ENCODE results near the gene POLG2.

The POLG2 gene

DNA sequence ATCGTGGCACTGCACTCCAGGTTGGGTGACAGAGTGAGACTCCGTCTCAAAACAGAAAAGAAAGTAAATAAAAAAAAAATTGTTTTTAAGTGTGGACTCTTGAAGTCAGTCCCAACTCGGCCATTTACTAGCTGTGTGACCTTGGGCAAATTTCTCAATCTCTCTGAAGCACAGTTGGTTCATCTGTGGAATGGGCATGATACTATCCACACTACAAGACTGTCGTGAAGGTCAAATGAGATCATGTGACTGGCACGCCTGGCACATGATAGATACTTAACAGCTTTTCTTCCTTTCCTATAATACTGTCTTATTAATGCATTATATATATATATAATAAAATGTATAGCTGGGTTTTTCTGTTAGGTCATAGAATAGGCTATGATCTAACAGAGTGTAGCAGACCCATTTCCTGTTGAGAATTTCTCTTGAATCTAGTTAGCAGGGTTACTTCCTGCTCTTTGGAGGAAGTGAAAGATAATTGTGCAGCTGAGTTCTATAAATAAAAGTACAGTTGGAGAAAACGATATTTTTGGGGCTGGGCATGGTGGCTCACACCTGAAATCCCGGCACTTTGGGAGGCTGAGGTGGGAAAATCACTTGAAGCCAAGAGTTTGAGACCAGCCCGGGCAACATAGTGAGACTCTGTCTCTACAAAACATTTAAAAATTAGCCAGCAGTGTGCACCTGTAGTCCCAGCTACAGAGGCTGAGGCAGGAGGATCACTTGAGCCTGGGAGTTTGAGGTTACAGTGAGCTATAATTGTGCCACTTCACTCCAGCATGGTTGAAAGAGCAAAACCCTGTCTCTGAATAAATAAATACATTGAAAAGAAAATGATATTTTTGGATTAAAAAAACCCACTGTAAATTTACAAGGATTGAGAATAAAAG is 40.6 kb downstream of the POLG2 start:
- TF ChIP-seq FOXP2 (optimal IDR thresholded peaks at IDR 0.05; ENCODE audit: borderline replicate concordance, extremely low read depth, extremely low read length, insufficient read depth) (no peak), TAF1 (IDR thresholded peaks at IDR 0.05; ENCODE audit: borderline replicate concordance, insufficient read depth, low read length) (no peak), POLR2AphosphoS5 (IDR thresholded peaks at IDR 0.05; ENCODE audit: low read depth, low read length) (no peak), SIN3A (IDR thresholded peaks at IDR 0.05; ENCODE audit: borderline replicate concordance, insufficient read depth, low read length) (no peak)
- TF ChIP-seq, protein P1, sequence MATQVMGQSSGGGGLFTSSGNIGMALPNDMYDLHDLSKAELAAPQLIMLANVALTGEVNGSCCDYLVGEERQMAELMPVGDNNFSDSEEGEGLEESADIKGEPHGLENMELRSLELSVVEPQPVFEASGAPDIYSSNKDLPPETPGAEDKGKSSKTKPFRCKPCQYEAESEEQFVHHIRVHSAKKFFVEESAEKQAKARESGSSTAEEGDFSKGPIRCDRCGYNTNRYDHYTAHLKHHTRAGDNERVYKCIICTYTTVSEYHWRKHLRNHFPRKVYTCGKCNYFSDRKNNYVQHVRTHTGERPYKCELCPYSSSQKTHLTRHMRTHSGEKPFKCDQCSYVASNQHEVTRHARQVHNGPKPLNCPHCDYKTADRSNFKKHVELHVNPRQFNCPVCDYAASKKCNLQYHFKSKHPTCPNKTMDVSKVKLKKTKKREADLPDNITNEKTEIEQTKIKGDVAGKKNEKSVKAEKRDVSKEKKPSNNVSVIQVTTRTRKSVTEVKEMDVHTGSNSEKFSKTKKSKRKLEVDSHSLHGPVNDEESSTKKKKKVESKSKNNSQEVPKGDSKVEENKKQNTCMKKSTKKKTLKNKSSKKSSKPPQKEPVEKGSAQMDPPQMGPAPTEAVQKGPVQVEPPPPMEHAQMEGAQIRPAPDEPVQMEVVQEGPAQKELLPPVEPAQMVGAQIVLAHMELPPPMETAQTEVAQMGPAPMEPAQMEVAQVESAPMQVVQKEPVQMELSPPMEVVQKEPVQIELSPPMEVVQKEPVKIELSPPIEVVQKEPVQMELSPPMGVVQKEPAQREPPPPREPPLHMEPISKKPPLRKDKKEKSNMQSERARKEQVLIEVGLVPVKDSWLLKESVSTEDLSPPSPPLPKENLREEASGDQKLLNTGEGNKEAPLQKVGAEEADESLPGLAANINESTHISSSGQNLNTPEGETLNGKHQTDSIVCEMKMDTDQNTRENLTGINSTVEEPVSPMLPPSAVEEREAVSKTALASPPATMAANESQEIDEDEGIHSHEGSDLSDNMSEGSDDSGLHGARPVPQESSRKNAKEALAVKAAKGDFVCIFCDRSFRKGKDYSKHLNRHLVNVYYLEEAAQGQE (IDR thresholded peaks at IDR 0.05; ENCODE audit: insufficient read depth in 1 of 2, low read depth in 2 of 2, low read length in 2 of 2), result no peak

GRCh38 chr17:64449545-64449944 is 47.3 kb downstream of the POLG2 start:
- TF ChIP-seq, protein P1 (IDR thresholded peaks at IDR 0.05; ENCODE audit: insufficient read depth in 1 of 2, low read depth in 2 of 2, low read length in 2 of 2), result no peak
- TF ChIP-seq TAF1 (IDR thresholded peaks at IDR 0.05; ENCODE audit: borderline replicate concordance, insufficient read depth, low read length) (no peak), FOXP2 (optimal IDR thresholded peaks at IDR 0.05; ENCODE audit: borderline replicate concordance, extremely low read depth, extremely low read length, insufficient read depth) (no peak), POLR2AphosphoS5 (IDR thresholded peaks at IDR 0.05; ENCODE audit: low read depth, low read length) (no peak), SIN3A (IDR thresholded peaks at IDR 0.05; ENCODE audit: borderline replicate concordance, insufficient read depth, low read length) (no peak)

- TF ChIP-seq TAF1 (IDR thresholded peaks at IDR 0.05; ENCODE audit: borderline replicate concordance, insufficient read depth, low read length) (no peak), FOXP2 (optimal IDR thresholded peaks at IDR 0.05; ENCODE audit: borderline replicate concordance, extremely low read depth, extremely low read length, insufficient read depth) (no peak), POLR2AphosphoS5 (IDR thresholded peaks at IDR 0.05; ENCODE audit: low read depth, low read length) (no peak), SIN3A (IDR thresholded peaks at IDR 0.05; ENCODE audit: borderline replicate concordance, insufficient read depth, low read length) (no peak)
- TF ChIP-seq, protein P1 (IDR thresholded peaks at IDR 0.05; ENCODE audit: insufficient read depth in 1 of 2, low read depth in 2 of 2, low read length in 2 of 2), result no peak
These were observed 48.0 kb downstream of the POLG2 start, which contains the start of gene MILR1 for GRCh38 chr17:64448665-64449512. TSS of gene MILR1 (plus strand) at chr17:64449115. CDS start at chr17:64449169, 54 bp downstream.

DNA sequence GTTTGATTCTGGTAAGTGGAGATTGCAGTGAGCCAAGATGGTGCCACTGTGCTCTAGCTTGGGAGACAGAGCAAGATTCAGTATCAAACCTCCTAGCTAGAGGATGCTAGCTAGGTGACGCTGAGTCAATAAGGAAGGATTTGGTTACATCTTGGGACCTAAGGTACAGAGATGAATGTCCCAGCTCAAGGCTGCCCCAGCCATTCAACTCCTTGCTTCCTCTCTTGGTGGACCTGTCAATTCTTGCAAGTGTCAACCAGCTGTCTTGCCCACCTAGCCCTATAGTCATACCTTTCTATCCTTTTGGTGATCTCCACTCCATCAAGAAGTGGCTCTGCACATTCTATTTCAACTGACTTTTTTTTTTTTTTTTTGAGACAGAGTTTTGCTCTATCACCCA is 49.3 kb downstream of the POLG2 start:
- TF ChIP-seq SIN3A (IDR thresholded peaks at IDR 0.05; ENCODE audit: borderline replicate concordance, insufficient read depth, low read length), result no peak
- TF ChIP-seq POLR2AphosphoS5 (IDR thresholded peaks at IDR 0.05; ENCODE audit: low read depth, low read length), result no peak

DNA sequence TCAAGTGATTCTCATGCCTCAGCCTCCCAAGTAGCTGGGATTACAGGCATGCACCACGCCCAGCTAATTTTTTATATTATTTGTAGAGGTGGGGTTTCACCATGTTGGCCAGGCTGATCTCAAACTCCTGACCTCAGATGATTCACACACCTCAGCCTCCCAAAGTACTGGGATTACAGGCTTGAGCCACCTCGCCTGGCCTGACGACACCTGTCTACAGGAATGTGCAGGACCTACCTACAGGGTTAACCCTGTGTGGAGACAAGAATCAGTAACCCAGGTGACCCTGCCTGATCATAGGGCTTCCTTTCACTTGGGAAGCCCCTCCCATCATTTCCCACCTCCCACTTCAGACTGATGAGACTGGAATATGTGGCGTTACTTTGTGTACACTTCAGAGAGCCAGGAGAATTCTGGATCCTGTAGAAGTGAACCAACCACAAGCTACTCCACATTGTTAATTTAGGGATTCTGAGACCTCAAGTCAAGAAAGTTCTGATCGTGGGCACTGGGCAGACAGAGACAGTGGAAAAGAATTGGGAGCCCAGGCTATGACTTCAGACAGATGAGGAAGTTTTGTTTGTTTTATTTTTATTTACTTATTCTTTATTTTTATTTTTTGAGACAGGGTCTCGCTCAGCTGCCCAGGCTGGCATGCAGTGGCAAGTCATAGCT is 53.6 kb downstream of the POLG2 start:
- TF ChIP-seq POLR2AphosphoS5 (IDR thresholded peaks at IDR 0.05; ENCODE audit: low read depth, low read length) (no peak), SIN3A (IDR thresholded peaks at IDR 0.05; ENCODE audit: borderline replicate concordance, insufficient read depth, low read length) (no peak), TAF1 (IDR thresholded peaks at IDR 0.05; ENCODE audit: borderline replicate concordance, insufficient read depth, low read length) (no peak), FOXP2 (optimal IDR thresholded peaks at IDR 0.05; ENCODE audit: borderline replicate concordance, extremely low read depth, extremely low read length, insufficient read depth) (no peak)
- TF ChIP-seq, protein P1 (IDR thresholded peaks at IDR 0.05; ENCODE audit: insufficient read depth in 1 of 2, low read depth in 2 of 2, low read length in 2 of 2), result no peak

Measured in PFSK-1 (cell line).